Femur (tissue), 1 donor: ENCODE measurements around the gene CCBE1.

Source experiments
- DNase-seq: peaks from one replicate; pipeline ENCODE4 v3.0.0-alpha.2; 2017

The CCBE1 gene

GRCh38 chr18:59381949-59382348 lies 315.3 kb downstream of the CCBE1 start:
- no peak for DNase-seq
